ENCODE results near the gene RSL1D1. TPM values are rescaled to one million over a fixed set of nuclear protein-coding genes. Genes with fewer than 3 reads are reported as not detected.

RSL1D1 gene
- total RNA-seq, 4 donors from 2014 or later = 215 to 302 (median 259) TPM

DNA sequence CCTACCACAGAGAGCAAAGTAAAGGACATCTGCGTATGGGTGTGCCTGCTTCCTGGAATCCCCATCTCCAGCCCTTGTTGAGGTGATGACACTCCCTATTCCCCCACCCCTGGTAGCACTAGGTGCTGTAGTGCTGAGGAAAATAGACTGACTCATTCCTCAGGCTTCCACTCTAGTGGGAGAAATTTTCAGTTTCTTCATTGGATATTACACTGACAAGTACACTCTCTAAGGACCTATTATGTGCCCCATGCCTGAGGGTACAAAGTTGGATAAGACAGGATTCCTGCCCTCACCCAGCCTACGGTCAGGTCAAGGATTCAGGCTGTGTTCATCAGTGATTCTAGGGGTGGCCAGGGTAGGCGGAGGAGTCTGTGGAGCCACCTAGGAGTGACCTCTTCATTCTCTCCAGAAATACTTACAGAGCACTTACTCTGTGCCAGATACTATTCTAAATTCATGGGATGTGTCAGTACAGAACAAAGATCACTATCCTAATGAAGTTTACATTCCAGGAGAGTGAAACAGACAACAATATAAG is 49.8 kb downstream of the RSL1D1 start:
- intact Hi-C loops (cut with DNase I; ENCODE audit: low total_unique reads) (no loop called here), in situ Hi-C loops (cut with MboI; ENCODE audit: low sequenced_read_pairs in 4 of 4) (loop anchor here in 3 of 4 donors (25.0 kb wide), 3 partner anchors 264 to 839 kb away; a partner anchor contains a TSS)
- Histone ChIP-seq H3K27ac (no peak overlapping the region), H3K9me3 (no peaks in the 10 kb centered on the region), H3K4me3 (no peak overlapping the region), H3K27me3 (no peaks in the 10 kb centered on the region), H3K36me3 (no peaks in the 10 kb centered on the region), H3K4me1 (peaks cover 18 to 22% of the 10 kb centered on the region in 2 donors)
- no peak for ATAC-seq
- DNase-seq = no peak
- no peak for TF ChIP-seq POLR2A (IDR thresholded peaks at IDR 0.05)
- TF ChIP-seq, protein P1, sequence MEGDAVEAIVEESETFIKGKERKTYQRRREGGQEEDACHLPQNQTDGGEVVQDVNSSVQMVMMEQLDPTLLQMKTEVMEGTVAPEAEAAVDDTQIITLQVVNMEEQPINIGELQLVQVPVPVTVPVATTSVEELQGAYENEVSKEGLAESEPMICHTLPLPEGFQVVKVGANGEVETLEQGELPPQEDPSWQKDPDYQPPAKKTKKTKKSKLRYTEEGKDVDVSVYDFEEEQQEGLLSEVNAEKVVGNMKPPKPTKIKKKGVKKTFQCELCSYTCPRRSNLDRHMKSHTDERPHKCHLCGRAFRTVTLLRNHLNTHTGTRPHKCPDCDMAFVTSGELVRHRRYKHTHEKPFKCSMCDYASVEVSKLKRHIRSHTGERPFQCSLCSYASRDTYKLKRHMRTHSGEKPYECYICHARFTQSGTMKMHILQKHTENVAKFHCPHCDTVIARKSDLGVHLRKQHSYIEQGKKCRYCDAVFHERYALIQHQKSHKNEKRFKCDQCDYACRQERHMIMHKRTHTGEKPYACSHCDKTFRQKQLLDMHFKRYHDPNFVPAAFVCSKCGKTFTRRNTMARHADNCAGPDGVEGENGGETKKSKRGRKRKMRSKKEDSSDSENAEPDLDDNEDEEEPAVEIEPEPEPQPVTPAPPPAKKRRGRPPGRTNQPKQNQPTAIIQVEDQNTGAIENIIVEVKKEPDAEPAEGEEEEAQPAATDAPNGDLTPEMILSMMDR (IDR thresholded peaks at IDR 0.05 in 4 of 5, conservative IDR thresholded peaks at IDR 0.05 in 1 of 5) = no peak

DNA sequence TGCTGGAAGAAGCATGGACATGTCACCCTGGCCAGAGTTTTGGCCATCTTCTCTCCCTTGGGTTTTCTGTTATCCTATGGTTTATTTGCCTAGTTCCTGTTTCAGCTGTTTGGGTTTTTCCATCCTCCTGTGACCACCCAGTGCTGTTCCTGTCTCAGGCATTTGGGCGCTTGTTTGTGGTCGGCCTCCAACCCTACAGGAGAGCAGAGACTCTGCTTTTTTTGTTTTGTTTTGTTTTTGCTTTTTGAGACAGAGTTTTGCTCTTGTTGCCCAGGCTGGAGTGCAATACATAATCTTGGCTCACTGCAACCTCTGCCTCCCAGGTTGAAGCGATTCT is 51.0 kb downstream of the RSL1D1 start:
- DNase-seq (no peak), ATAC-seq (no peak)
- TF ChIP-seq, protein P1 (IDR thresholded peaks at IDR 0.05 in 4 of 5, conservative IDR thresholded peaks at IDR 0.05 in 1 of 5) = no peak
- TF ChIP-seq POLR2A (IDR thresholded peaks at IDR 0.05) = no peak
- H3K4me1 ChIP-seq = peaks cover 23 to 29% of the 10 kb centered on the region in 2 donors
- no peaks in the 10 kb centered on the region for H3K36me3 ChIP-seq
- intact Hi-C loops (cut with DNase I; ENCODE audit: low total_unique reads) = no loop called here
- in situ Hi-C loops (cut with MboI; ENCODE audit: low sequenced_read_pairs in 4 of 4) = loop anchor here in 3 of 4 donors (25.0 kb wide), 3 partner anchors 263 to 838 kb away; a partner anchor contains a TSS
- H3K27me3 ChIP-seq = no peaks in the 10 kb centered on the region
- no peaks in the 10 kb centered on the region for H3K9me3 ChIP-seq
- H3K4me3 ChIP-seq = no peak overlapping the region
- H3K27ac ChIP-seq = peak overlapping the region; percentile 90 to 99 (median 98)

DNA sequence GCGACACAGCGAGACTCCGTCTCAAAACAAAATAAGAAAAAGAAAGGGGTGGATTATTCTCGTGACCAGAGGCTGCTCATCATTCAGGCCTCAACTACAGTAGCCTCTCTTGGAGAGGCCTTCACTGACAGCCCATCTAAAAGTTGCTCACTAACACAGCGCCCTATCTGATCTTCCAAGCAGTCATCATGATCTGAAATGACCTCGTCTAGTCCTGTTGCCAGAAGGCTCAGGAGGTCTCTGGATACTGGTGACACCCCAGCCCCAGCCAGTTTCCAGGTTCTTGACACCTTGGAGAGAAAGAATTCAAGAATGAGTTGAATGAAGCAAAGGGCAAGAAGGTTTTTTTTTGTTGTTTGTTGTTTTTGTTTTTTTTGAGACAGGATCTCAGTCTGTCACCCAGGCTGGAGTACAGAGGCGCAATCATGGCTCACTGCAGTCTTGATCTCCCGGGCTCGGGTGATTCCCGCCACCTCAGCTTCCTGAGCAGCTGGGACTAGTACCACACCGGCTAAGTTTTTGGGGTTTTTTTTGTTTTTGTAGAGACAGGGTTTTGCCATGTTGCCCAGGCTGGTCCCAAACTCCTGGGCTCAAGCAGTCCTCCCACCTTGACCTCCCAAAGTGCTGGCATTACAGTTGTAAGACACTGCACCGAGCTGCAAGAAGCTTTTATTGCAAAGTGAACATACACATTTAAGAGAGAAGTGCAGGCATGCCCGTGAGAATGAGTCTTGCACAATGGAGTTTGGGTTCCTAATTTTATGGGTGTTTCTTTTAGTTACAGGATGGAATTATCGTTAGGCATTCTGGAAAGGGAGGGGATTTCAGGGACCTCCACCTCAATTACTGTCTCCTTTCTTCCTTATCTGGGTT is 51.6 kb downstream of the RSL1D1 start:
- in situ Hi-C loops (cut with MboI; ENCODE audit: low sequenced_read_pairs in 4 of 4) = loop anchor here in 3 of 4 donors (5.0 to 25.0 kb wide), 6 partner anchors 53 to 837 kb away; partner anchors contain the start of genes TXNDC11 (in 3 of the 3), GSPT1 (in 1 of the 3) and RSL1D1 (in 1 of the 3)
- H3K27ac ChIP-seq = peak overlapping the region; percentile 90 to 99 (median 98)
- ATAC-seq = no peak
- H3K9me3 ChIP-seq = no peaks in the 10 kb centered on the region
- H3K4me1 ChIP-seq = peaks cover 29 to 35% of the 10 kb centered on the region in 2 donors
- no peaks in the 10 kb centered on the region for H3K36me3 ChIP-seq
- no peaks in the 10 kb centered on the region for H3K27me3 ChIP-seq
- H3K4me3 ChIP-seq = no peak overlapping the region
- intact Hi-C loops (cut with DNase I; ENCODE audit: low total_unique reads) = loop anchor here (5.0 to 10.0 kb wide), 3 partner anchors 178 to 302 kb away; partner anchors contain the start of gene SNX29
- DNase-seq = no peak
- TF ChIP-seq, protein P1 (IDR thresholded peaks at IDR 0.05 in 4 of 5, conservative IDR thresholded peaks at IDR 0.05 in 1 of 5) = no peak
- TF ChIP-seq POLR2A (IDR thresholded peaks at IDR 0.05) = no peak

- Histone ChIP-seq H3K27me3 (no peaks in the 10 kb centered on the region), H3K4me3 (peak overlapping the region in 3 of 4 donors; percentile 75 to 93 (median 76)), H3K36me3 (no peaks in the 10 kb centered on the region), H3K4me1 (peaks cover 37 to 43% of the 10 kb centered on the region in 2 donors), H3K27ac (peak overlapping the region; percentile 90 to 99 (median 98)), H3K9me3 (no peaks in the 10 kb centered on the region)
- no peak for TF ChIP-seq POLR2A (IDR thresholded peaks at IDR 0.05)
- TF ChIP-seq, protein P1 (IDR thresholded peaks at IDR 0.05 in 4 of 5, conservative IDR thresholded peaks at IDR 0.05 in 1 of 5) = no peak
- no peak for DNase-seq
- in situ Hi-C loops (cut with MboI; ENCODE audit: low sequenced_read_pairs in 4 of 4) (loop anchor here in 3 of 4 donors (5.0 to 25.0 kb wide), 3 partner anchors 53 to 113 kb away; partner anchors contain the start of genes TXNDC11 (in 3 of the 3), GSPT1 (in 1 of the 3) and RSL1D1 (in 1 of the 3)), intact Hi-C loops (cut with DNase I; ENCODE audit: low total_unique reads) (loop anchor here (5.0 to 10.0 kb wide), 3 partner anchors 178 to 302 kb away; partner anchors contain the start of gene SNX29)
- ATAC-seq = no peak
Measured at GRCh38 chr16:11799017-11799381, 52.3 kb downstream of the RSL1D1 start.
